ENCODE measurements around the gene COL19A1. TPM values are rescaled to one million over a fixed set of nuclear protein-coding genes. Genes with fewer than 3 reads are reported as not detected.
"Not testable (repeated sequence)": the region's sequence is repeated elsewhere in the genome, so short reads cannot be mapped to it uniquely, and the experiment has no call there.

COL19A1 gene
- total and polyA plus RNA-seq, 9 of the 15 experiments (the other 6 are each of a cell fraction or from before 2014, with no cell fraction given), result not detected

- TF ChIP-seq ATF3 (IDR thresholded peaks at IDR 0.05) (0 out of 2 replicates have a peak, but pooled peaks have one; percentile 15), EHMT2 (IDR thresholded peaks at IDR 0.05) (peak; percentile 61; the same call in 1 of the 2 replicates), CTBP1 (IDR thresholded peaks at IDR 0.05; ENCODE audit: borderline replicate concordance) (peak; percentile 79; the same call in 1 of the 2 replicates), RBFOX2 (IDR thresholded peaks at IDR 0.05; ENCODE audit: low read depth, low read length) (0 out of 2 replicates have a peak, but pooled peaks have one; percentile 16), NRF1 (conservative IDR thresholded peaks at IDR 0.05 in 1 of 2, IDR thresholded peaks at IDR 0.05 in 1 of 2) (peak; percentile 80 to 83), L3MBTL2 (IDR thresholded peaks at IDR 0.05) (peak; percentile 65), ATF7 (IDR thresholded peaks at IDR 0.05) (peak; percentile 43; the same call in 1 of the 2 replicates), FOXK2 (conservative IDR thresholded peaks at IDR 0.05 in 1 of 2, IDR thresholded peaks at IDR 0.05 in 1 of 2; ENCODE audit: low read depth in 2 of 2) (0 out of 4 replicates have a peak, but pooled peaks of 1 of the 2 experiments have one; percentile 7)
- TF ChIP-seq ATF3 (CRISPR knock-in tag; conservative IDR thresholded peaks at IDR 0.05), result not testable (repeated sequence)
These were observed 144.0 kb downstream of the COL19A1 start (continued) for GRCh38 chr6:70010339-70010738.

GRCh38 chr6:70023201-70023600 is 156.8 kb downstream of the COL19A1 start:
- H4K20me1 ChIP-seq (replicated peaks; ENCODE audit: control insufficient read depth, insufficient read depth, low read length); H3K4me2 ChIP-seq (ENCODE audit: insufficient read depth, low read length); H3K9me1 ChIP-seq (ENCODE audit: control insufficient read depth, insufficient read depth, low read length); intact Hi-C loops (cut with micrococcal nuclease); H3K4me3 ChIP-seq; H3K79me2 ChIP-seq (ENCODE audit: control insufficient read depth, insufficient read depth, low read length); FAIRE-seq; CTCF ChIA-PET (ENCODE audit: low intra/inter-chr PET ratio); H2AFZ ChIP-seq (ENCODE audit: low read depth, low read length); H3K36me3 ChIP-seq (ENCODE audit: control insufficient read depth, insufficient read depth, low read length); H3K27me3 ChIP-seq (ENCODE audit: control insufficient read depth in 2 of 2, insufficient read depth in 2 of 2, low read length in 2 of 2); H3K9me3 ChIP-seq (replicated peaks; ENCODE audit: control insufficient read depth, insufficient read depth, low read depth, low read length); H3K27ac ChIP-seq (ENCODE audit: extremely low read depth, low read depth, low read length); ATAC-seq; BruUV-seq (replicated peaks); in situ Hi-C loops (cut with MboI); H3K9ac ChIP-seq (ENCODE audit: insufficient read depth in 1 of 2, low read depth in 2 of 2, low read length in 2 of 2); DNase-seq (ENCODE audit: extremely low read depth in 1 of 4, low spot score in 3 of 4); POLR2A ChIA-PET; H3K4me1 ChIP-seq (replicated peaks in 1 of 2; ENCODE audit: control insufficient read depth in 2 of 2, insufficient read depth in 2 of 2, low read length in 2 of 2): not testable (repeated sequence)
- WGBS (ENCODE audit: insufficient coverage, low coverage, missing lambda C conversion rate), result under 1% methylated on average over 7 of the region's 10 CpGs
